OCI-LY1 (cell line): ENCODE data around the gene RIPOR2.

Experiments
- H2AFZ ChIP-seq: fragments of 200-600 bp; sonication (generic), shearing (Covaris generic); 2 replicates; pipeline ENCODE4 v1.6.0; 2014; ENCODE audit warnings: antibody characterized with exemption, mild to moderate bottlenecking, low read length
- H3F3A ChIP-seq: fragments of 200-600 bp; sonication (generic), shearing (Covaris generic); 2 replicates; pipeline ENCODE4 v1.6.0; 2014; ENCODE audit warnings: mild to moderate bottlenecking, antibody characterized with exemption, low read length, moderate library complexity; ENCODE audit not compliant: insufficient read depth
- H3K27ac ChIP-seq: fragments of 200-600 bp; sonication (generic); 2 replicates; pipeline ENCODE4 v1.5.1; 2014; ENCODE audit warnings: low read length, mixed run types, mild to moderate bottlenecking, low read depth; ENCODE audit not compliant: poor library complexity, severe bottlenecking
- H3K27me3 ChIP-seq: fragments of 200-600 bp; sonication (generic); 2 replicates; pipeline ENCODE4 v1.6.0; 2014; ENCODE audit warnings: antibody characterized with exemption, mild to moderate bottlenecking, low read length, moderate library complexity; ENCODE audit not compliant: insufficient read depth
- H3K36me3 ChIP-seq: fragments of 200-600 bp; sonication (generic); 2 replicates; pipeline ENCODE4 v1.6.1; 2014; ENCODE audit warnings: mild to moderate bottlenecking, antibody characterized with exemption, low read length, moderate library complexity, mixed read lengths; ENCODE audit not compliant: insufficient read depth
- H3K4me1 ChIP-seq: fragments of 200-600 bp; sonication (generic); 2 replicates; pipeline ENCODE4 v1.5.1; 2014; ENCODE audit warnings: mild to moderate bottlenecking, low read length, moderate library complexity; ENCODE audit not compliant: insufficient read depth, severe bottlenecking
- H3K4me2 ChIP-seq: fragments of 200-600 bp; sonication (generic), shearing (Covaris generic); 2 replicates; pipeline ENCODE4 v1.6.1; 2014; ENCODE audit warnings: low read length
- H3K4me3 ChIP-seq: fragments of 200-600 bp; sonication (generic); 2 replicates; pipeline ENCODE4 v1.5.1; 2014; ENCODE audit warnings: low read length, low read depth, mild to moderate bottlenecking, mixed read lengths; ENCODE audit not compliant: poor library complexity, severe bottlenecking
- H3K79me2 ChIP-seq: fragments of 200-600 bp; shearing (Covaris generic); 2 replicates; pipeline ENCODE4 v1.6.1; 2016; ENCODE audit warnings: mixed run types, low read length, mixed read lengths; ENCODE audit not compliant: insufficient read depth
- H3K9ac ChIP-seq: fragments of 200-600 bp; sonication (generic), shearing (Covaris generic); 2 replicates; pipeline ENCODE4 v1.6.1; 2014; ENCODE audit warnings: mild to moderate bottlenecking, low read length, mixed read lengths
- H3K9me2 ChIP-seq: fragments of 200-600 bp; sonication (generic), shearing (Covaris generic); 2 replicates; pipeline ENCODE4 v1.6.1; 2014; ENCODE audit warnings: low read depth, mild to moderate bottlenecking, low read length, mixed read lengths
- H3K9me3 ChIP-seq: fragments of 200-600 bp; shearing (Covaris generic); 2 replicates; pipeline ENCODE4 v1.6.1; 2014; ENCODE audit warnings: low read length, mixed read lengths
- H4K20me1 ChIP-seq: fragments of 200-600 bp; sonication (generic), shearing (Covaris generic); 2 replicates; pipeline ENCODE4 v1.6.0; 2016; ENCODE audit warnings: mild to moderate bottlenecking, low read length; ENCODE audit not compliant: insufficient read depth
- EZH2 ChIP-seq: fragments of 200-600 bp; sonication (generic), shearing (Covaris generic); IDR thresholded peaks from 2 replicates; pipeline ENCODE4 v1.8.0; 2017; ENCODE audit warnings: borderline replicate concordance, mixed run types, mild to moderate bottlenecking, antibody characterized with exemption, low read length, moderate library complexity, mixed read lengths
- TF ChIP-seq, protein P1 (sequence below): fragments of 200-600 bp; sonication (generic), shearing (Covaris generic); IDR thresholded peaks from 2 replicates; pipeline ENCODE4 v1.5.1; 2017; ENCODE audit warnings: mild to moderate bottlenecking, antibody characterized with exemption, low read length, moderate library complexity, mixed read lengths

Gene RIPOR2

DNA sequence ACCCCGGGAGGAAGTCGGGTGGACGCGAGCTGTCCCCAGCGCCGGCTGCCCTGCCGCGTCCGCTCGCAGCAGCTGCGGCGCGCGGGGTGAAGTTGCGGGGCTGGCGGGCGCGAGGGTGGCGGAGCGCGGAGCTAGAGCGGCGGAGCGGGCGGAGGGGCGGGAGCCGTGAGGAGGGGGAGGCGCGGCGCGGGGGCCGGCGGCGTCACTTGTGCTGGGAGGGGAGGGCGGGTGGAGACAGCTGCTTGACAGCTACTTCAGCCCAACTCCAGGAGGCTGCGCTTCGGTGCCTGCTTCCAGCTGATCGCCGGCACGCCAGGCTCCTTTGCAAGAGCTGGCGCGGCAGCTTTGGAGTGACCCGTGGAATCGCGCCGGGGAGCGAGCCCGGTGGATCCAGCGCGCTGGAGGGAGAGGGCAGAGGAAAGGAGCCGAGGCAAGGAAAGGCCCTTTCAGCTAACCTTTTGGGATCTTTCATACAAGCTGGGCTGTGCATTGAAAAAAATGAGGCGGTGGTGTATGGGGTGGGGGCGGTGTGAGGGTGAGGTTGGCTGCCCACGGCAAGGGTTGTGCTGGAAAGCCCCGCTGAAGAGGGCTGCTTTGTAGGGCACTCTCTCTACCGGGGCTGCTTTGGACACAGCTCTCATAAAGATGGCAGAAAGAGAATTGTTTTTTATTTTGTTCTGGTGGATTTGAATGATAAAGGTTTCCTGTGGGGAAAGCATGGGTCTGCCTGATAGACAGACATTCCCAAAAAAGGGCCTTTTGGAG, 24.6 kb downstream of the RIPOR2 start:
- H2AFZ ChIP-seq = no peak overlapping the region
- no peaks in the 10 kb centered on the region for H3F3A ChIP-seq
- peak overlapping the region; percentile 83 for H3K9ac ChIP-seq
- no peak for TF ChIP-seq EZH2
- TF ChIP-seq, protein P1, sequence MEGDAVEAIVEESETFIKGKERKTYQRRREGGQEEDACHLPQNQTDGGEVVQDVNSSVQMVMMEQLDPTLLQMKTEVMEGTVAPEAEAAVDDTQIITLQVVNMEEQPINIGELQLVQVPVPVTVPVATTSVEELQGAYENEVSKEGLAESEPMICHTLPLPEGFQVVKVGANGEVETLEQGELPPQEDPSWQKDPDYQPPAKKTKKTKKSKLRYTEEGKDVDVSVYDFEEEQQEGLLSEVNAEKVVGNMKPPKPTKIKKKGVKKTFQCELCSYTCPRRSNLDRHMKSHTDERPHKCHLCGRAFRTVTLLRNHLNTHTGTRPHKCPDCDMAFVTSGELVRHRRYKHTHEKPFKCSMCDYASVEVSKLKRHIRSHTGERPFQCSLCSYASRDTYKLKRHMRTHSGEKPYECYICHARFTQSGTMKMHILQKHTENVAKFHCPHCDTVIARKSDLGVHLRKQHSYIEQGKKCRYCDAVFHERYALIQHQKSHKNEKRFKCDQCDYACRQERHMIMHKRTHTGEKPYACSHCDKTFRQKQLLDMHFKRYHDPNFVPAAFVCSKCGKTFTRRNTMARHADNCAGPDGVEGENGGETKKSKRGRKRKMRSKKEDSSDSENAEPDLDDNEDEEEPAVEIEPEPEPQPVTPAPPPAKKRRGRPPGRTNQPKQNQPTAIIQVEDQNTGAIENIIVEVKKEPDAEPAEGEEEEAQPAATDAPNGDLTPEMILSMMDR = no peak
- no peaks in the 10 kb centered on the region; the same call in 1 of the 2 replicates for H3K36me3 ChIP-seq
- H3K27ac ChIP-seq = peak overlapping the region; percentile 84
- H3K4me3 ChIP-seq = peak overlapping the region; percentile 82
- H3K27me3 ChIP-seq = no peaks in the 10 kb centered on the region
- H3K9me2 ChIP-seq = no peaks in the 10 kb centered on the region
- H4K20me1 ChIP-seq = no peaks in the 10 kb centered on the region
- H3K79me2 ChIP-seq = 0 out of 2 replicates have a peak, but pooled peaks cover 3% of the 10 kb centered on the region
- H3K4me2 ChIP-seq = peak overlapping the region; percentile 95
- peaks cover 47% of the 10 kb centered on the region for H3K4me1 ChIP-seq
- no peaks in the 10 kb centered on the region for H3K9me3 ChIP-seq

DNA sequence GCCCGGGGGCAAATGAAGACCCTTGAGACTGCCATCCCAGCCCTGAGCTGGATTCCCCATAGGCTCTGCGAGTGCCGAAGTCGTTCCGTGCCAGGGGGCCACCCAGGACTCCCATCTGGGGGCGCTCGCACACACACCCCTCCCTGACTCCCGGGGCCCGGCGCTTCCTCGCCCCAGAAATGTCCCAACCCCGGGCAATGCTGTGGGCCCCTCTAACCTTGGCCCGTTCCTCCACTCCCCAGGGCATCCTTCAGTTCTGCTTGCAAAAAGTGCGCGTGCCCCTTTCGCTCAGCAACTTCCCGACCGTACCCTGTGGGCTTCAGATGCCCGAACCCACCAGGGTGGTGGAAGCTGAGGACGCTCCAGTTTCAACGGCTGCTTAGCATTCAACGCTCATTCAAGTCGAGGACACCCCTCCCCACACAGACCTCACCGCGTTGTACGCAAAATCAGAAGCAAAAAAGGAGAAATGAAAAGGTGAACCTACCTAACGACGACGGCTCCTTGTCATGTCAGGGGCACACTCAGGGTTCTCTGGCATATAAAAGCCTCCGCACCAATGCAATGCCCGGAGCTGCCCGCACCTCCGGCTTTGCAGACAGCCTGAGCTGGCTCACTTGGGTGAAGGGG, 25.3 kb downstream of the RIPOR2 start:
- Histone ChIP-seq H3K27me3 (no peaks in the 10 kb centered on the region), H3K27ac (peak overlapping the region; percentile 84), H3K79me2 (0 out of 2 replicates have a peak, but pooled peaks cover 3% of the 10 kb centered on the region), H2AFZ (no peak overlapping the region), H3K9me3 (no peaks in the 10 kb centered on the region), H3K4me1 (peaks cover 47% of the 10 kb centered on the region), H3K4me2 (peak overlapping the region; percentile 95), H3K36me3 (no peaks in the 10 kb centered on the region), H3K9me2 (no peaks in the 10 kb centered on the region), H3K4me3 (peak overlapping the region; percentile 82), H4K20me1 (no peaks in the 10 kb centered on the region), H3K9ac (peak overlapping the region; percentile 83), H3F3A (no peaks in the 10 kb centered on the region)
- TF ChIP-seq EZH2 = no peak
- TF ChIP-seq, protein P1 = peak; percentile 35; the same call in 1 of the 2 replicates

DNA sequence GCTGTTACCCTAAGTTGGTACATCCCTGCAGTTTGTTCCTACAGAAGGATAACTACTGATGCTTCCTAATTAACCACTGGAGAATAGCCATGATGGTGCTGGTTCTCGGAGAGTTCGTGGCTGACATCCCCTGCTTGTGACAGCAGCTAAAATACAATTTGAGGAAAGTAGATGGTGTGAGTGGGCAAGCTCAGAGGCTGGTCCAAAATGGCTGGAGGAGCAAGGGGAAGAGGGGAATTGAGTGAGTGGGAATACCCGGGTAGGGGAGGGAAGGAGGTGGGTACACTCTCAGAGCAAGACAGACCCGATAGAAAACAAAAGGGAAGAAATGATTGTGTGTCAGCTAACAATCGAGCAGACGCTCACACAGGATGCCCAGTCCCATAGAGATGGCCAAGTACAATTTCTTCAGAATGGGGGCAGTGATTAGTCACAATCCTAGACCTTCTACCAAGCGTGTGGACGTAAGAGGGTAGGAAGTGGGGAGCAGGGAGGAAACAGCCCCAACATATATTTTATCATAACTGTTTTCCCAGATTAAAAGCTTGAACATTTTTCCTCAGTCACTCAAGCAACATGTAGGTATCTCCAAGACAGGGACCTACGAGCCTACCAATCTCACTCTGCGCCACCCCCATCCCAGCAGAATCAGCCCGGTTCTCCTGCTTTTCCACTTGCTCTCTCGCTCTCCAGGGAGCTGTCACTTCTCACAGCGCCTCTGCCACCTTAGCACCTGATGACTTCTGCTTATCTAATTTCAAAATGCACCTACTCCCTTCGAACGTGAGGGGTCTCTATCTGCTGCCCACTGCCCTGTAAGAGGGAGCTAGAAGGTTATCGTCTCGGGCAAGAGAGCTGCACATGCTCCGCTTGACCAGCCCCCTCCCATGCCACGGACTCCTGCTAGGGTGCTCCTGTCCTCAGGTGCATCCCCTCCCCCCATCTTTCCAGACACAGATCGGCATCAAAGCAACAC, 26.2 kb downstream of the RIPOR2 start:
- H3K9me3 ChIP-seq = no peaks in the 10 kb centered on the region
- no peaks in the 10 kb centered on the region for H3K36me3 ChIP-seq
- no peaks in the 10 kb centered on the region for H3K27me3 ChIP-seq
- no peaks in the 10 kb centered on the region for H4K20me1 ChIP-seq
- no peaks in the 10 kb centered on the region for H3F3A ChIP-seq
- peaks cover 47% of the 10 kb centered on the region for H3K4me1 ChIP-seq
- no peaks in the 10 kb centered on the region for H3K9me2 ChIP-seq
- H3K79me2 ChIP-seq = 0 out of 2 replicates have a peak, but pooled peaks cover 3% of the 10 kb centered on the region
- H3K4me2 ChIP-seq = peak overlapping the region; percentile 95
- no peak overlapping the region for H2AFZ ChIP-seq
- peak overlapping the region; percentile 83 for H3K9ac ChIP-seq
- H3K4me3 ChIP-seq = peak overlapping the region; percentile 82
- peak overlapping the region; percentile 84 for H3K27ac ChIP-seq
- TF ChIP-seq, protein P1 = no peak; the same call in 1 of the 2 replicates
- TF ChIP-seq EZH2 = no peak
